ENCODE data around the gene VWA2.

The VWA2 gene

DNA sequence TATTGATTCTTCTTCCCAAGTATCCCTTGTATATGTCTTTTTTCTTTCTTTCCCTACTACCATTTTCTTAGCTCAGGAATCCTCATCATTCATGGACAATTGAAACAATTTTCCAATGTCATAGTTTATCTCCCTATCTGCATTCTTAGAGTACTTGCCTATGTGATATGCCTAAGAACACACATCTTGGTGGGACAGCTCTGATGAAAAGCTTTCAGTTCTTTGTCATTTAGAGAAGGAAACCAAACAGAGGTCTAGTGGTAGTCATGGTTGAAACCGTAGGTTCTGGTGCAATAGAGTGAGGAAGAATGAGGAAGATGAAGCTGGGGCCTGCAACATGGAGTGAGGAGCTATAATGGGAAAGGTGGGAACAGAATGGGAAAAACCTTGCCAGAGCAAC is 31.7 kb upstream of the VWA2 start:
- DNase-seq (ENCODE audit: low read depth in 2 of 2): no peak
- H3K4me3 ChIP-seq (replicated peaks in 1 of 2; ENCODE audit: low read depth in 2 of 2, low read length in 2 of 2): no peak overlapping the region
- TF ChIP-seq, protein P1, sequence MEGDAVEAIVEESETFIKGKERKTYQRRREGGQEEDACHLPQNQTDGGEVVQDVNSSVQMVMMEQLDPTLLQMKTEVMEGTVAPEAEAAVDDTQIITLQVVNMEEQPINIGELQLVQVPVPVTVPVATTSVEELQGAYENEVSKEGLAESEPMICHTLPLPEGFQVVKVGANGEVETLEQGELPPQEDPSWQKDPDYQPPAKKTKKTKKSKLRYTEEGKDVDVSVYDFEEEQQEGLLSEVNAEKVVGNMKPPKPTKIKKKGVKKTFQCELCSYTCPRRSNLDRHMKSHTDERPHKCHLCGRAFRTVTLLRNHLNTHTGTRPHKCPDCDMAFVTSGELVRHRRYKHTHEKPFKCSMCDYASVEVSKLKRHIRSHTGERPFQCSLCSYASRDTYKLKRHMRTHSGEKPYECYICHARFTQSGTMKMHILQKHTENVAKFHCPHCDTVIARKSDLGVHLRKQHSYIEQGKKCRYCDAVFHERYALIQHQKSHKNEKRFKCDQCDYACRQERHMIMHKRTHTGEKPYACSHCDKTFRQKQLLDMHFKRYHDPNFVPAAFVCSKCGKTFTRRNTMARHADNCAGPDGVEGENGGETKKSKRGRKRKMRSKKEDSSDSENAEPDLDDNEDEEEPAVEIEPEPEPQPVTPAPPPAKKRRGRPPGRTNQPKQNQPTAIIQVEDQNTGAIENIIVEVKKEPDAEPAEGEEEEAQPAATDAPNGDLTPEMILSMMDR (IDR thresholded peaks at IDR 0.05; ENCODE audit: low read depth, low read length): no peak

DNA sequence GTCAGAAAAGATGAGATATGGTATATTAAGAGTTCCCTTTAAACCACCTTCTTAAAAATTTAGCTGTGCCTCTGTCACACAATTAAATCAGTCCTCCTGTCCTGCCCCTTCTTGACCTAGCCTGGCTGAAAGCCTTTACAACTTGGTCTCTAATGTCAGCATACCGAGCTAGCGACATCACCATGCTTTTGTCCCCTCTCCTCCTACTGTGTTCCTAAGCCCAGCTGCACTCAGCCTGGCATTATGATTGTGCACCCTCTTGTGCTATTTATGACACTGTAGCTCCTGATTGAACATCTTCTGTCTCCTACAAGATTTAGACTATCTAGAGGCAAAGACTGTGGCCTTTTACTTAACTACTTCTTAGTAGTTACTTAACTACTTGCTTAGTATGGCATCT is 30.7 kb upstream of the VWA2 start:
- H3K4me3 ChIP-seq (replicated peaks in 1 of 2; ENCODE audit: low read depth in 2 of 2, low read length in 2 of 2): no peak overlapping the region
- TF ChIP-seq, protein P1 (IDR thresholded peaks at IDR 0.05; ENCODE audit: low read depth, low read length): no peak
- DNase-seq (ENCODE audit: low read depth in 2 of 2): no peak

DNA sequence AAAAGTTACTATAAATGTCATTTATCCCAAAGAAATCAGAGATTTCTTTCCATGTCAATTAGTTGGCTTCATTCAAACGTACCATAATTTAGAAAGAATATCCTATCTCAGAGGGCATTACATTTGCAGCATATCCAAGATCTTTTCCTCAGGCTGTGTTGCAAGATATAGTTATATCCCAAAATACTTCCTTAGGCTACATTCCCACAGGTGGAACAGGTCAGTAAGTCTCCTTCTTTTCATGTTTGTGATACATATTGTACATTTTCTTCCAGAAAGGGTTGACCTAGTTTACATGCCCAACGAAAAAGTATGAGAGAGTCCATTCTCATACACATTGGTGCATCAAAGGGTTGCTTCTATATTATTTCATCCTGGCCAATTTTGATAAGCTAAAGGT is 26.9 kb upstream of the VWA2 start:
- no peak overlapping the region for H3K4me3 ChIP-seq (replicated peaks in 1 of 2; ENCODE audit: low read depth in 2 of 2, low read length in 2 of 2)
- TF ChIP-seq, protein P1 (IDR thresholded peaks at IDR 0.05; ENCODE audit: low read depth, low read length): no peak
- no peak for DNase-seq (ENCODE audit: low read depth in 2 of 2)

DNA sequence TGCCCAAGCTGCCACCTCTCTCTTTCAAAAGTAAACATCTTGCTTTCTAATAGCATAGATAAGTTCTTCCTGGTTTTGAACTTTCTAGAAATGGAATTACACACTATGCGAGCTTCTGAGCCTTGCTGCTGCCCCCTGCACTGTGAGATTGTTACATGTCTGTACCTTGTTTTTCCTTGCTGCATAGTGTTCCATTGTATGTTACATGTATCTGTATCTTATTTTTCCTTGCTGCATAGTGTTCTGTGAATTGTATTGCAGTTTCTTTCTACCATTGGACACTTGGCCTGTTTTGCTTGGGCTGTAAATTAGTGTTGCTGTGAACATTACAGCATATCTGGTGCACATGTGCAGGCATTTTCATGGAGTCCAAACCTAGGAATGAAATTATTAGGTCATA is 24.0 kb upstream of the VWA2 start:
- TF ChIP-seq, protein P1 (IDR thresholded peaks at IDR 0.05; ENCODE audit: low read depth, low read length): no peak
- no peak overlapping the region for H3K4me3 ChIP-seq (replicated peaks in 1 of 2; ENCODE audit: low read depth in 2 of 2, low read length in 2 of 2)
- no peak for DNase-seq (ENCODE audit: low read depth in 2 of 2)

DNA sequence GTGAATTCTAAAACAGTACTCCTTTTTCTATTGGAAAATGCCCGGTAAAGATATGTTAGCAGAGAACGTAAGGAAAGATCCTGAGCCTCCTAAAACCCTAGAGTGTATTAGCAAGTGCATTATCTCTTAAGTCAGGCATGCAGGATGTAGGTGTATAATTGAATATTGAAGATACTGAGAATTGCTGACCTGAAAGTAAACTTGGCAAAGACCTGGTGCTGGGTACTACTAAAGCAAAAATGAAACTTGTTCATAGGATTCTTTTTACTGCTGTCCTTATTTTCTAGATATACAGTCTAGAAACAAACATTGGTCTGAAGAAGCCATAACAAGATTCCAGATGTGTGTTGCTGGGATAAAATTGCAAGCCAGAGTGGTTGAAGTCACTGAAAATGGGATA is 18.8 kb upstream of the VWA2 start:
- no peak overlapping the region for H3K4me3 ChIP-seq (replicated peaks in 1 of 2; ENCODE audit: low read depth in 2 of 2, low read length in 2 of 2)
- TF ChIP-seq, protein P1 (IDR thresholded peaks at IDR 0.05; ENCODE audit: low read depth, low read length): no peak
- DNase-seq (ENCODE audit: low read depth in 2 of 2): no peak

DNA sequence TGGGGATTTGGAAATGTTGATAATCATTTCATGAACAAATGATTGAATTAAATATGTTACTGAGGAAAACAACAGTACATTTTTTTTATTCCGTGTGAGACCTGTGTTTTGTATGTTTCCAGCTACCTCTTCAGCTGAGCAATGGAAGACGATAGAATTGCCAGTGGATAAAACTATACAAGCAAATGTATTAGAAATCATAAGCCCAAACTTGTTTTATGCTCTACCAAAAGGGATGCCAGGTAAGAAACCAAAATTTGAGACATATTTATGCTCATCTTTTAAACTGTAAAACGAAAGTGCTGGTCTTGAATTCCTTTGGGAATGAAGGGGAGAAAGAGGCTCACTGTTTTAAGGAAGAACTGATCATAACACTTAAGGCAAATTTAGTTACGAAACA is 17.8 kb upstream of the VWA2 start:
- TF ChIP-seq, protein P1 (IDR thresholded peaks at IDR 0.05; ENCODE audit: low read depth, low read length): no peak
- H3K4me3 ChIP-seq (replicated peaks in 1 of 2; ENCODE audit: low read depth in 2 of 2, low read length in 2 of 2): no peak overlapping the region
- no peak for DNase-seq (ENCODE audit: low read depth in 2 of 2)

DNA sequence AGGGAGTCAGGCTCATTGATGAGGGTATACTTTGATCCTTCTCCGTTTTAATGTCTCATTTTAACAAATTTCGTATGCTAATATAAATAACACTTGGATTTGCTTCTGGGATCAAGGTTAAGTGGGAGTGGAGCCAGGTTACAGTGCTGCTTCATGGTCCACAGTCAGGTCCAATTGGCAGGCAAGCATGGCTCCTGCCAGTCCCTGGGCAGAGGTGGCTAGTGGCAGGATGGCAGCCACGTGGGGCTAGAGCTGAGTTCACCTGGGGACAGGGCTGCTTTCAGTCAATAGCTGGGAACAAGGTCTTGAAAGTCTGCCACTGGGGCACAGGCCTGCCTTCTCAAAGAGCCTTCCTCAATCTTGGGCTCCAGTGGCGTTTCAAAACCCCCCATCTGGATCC is 16.0 kb upstream of the VWA2 start:
- no peak for DNase-seq (ENCODE audit: low read depth in 2 of 2)
- H3K4me3 ChIP-seq (replicated peaks in 1 of 2; ENCODE audit: low read depth in 2 of 2, low read length in 2 of 2): no peak overlapping the region
- TF ChIP-seq, protein P1 (IDR thresholded peaks at IDR 0.05; ENCODE audit: low read depth, low read length): no peak

All from cardiac fibroblast (primary cell).